Mesothelial cell of epicardium (in vitro differentiated cells): ENCODE results near the gene NPM1. TPM values are rescaled to one million over a fixed set of nuclear protein-coding genes. Genes with fewer than 3 reads are reported as not detected.
"Not testable (repeated sequence)": the region's sequence is repeated elsewhere in the genome, so short reads cannot be mapped to it uniquely, and the experiment has no call there.

ENCODE experiments used
- DNase-seq, 2 experiments: peaks; one replicate each; pipeline ENCODE4 v3.0.0; 2021; ENCODE audit warnings: low spot score in 2 of 2; ENCODE audit not compliant: unreplicated experiment in 2 of 2
- H3K27ac Mint-ChIP-seq: 2 replicates; pipeline ENCODE4 v1.8.0; 2021; ENCODE audit warnings: mixed read lengths
- H3K27me3 Mint-ChIP-seq: 2 replicates; pipeline ENCODE4 v1.8.0; 2021; ENCODE audit warnings: low read depth, mixed read lengths
- H3K36me3 Mint-ChIP-seq: 2 replicates; pipeline ENCODE4 v1.8.0; 2021; ENCODE audit warnings: mixed read lengths
- H3K4me1 Mint-ChIP-seq: 2 replicates; pipeline ENCODE4 v1.8.0; 2021; ENCODE audit warnings: mixed read lengths
- H3K4me3 Mint-ChIP-seq: 2 replicates; pipeline ENCODE4 v1.8.0; 2021; ENCODE audit warnings: mild to moderate bottlenecking, moderate library complexity, mixed read lengths
- H3K9me3 Mint-ChIP-seq: 2 replicates; pipeline ENCODE4 v1.8.0; 2021; ENCODE audit warnings: mixed read lengths
- CTCF ChIP-seq: fragments of 200-600 bp; sonication (generic); IDR thresholded peaks from one replicate; pipeline ENCODE4 v1.5.0; 2021; ENCODE audit warnings: antibody characterized with exemption; ENCODE audit not compliant: unreplicated experiment
- total RNA-seq: library from RNA; stranded (reverse); gene quantifications from 3 replicates; pipeline ENCODE4 v1.2.1, GENCODE V29; 2021

The NPM1 gene
- total RNA-seq, 1 donor from 2014 or later: 1,674 TPM

- no peak overlapping the region for H3K27ac Mint-ChIP-seq
- DNase-seq: no peak
- no peak overlapping the region for H3K4me3 Mint-ChIP-seq
- no peaks in the 10 kb centered on the region for H3K27me3 Mint-ChIP-seq
- H3K36me3 Mint-ChIP-seq: peaks cover 60% of the 10 kb centered on the region
- TF ChIP-seq CTCF: no peak
- H3K4me1 Mint-ChIP-seq: peaks cover 12% of the 10 kb centered on the region
- H3K9me3 Mint-ChIP-seq: no peaks in the 10 kb centered on the region
Measured at GRCh38 chr5:171407234-171407633, 19.6 kb downstream of the NPM1 start.

DNA sequence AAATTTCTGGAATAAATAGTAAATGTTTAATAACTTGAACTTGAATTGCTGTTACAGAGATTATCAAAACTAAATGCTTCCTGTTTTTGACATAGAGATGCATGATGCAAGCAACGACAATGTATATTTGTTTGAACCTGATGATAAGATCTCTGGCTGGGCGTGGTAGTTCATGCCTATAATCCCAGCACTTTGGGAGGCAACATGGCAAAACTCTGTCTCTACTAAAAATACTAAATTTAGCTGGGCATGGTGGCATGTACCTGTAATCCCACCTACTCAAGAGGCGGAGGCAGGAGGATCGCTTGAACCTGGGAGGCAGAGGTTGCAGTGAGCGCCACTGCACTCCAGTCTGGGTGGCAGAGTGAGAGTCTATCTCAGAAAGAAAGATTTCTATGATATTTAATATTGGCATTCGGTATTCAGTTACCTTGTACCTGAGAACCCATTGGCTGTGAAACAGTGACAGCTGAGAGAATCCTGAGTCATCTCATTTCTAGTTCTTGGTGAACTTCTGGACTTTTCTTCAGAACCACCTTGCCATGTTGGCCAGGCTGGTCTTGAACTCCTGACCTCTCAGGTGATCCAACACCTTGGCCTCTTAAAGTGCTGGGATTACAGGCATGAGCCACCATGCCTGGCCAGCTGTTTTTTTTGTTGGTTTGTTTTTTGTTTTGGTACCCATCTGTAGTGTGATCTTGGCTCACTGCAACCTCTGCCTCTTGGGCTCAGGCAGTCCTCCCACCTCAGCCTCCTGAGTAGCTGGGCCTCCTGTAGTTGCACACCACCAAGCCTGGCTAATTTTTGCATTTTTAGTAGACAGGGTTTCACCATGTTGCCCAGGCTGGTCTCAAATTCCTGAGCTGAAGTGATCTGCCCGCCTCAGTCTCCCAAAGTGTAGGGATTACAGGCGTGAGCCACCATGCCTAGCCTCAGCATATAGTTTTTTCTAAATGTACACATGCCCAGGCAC, 21.8 kb downstream of the NPM1 start:
- no peak for DNase-seq
- Mint-ChIP-seq H3K4me1 (peaks cover 12% of the 10 kb centered on the region), H3K9me3 (no peaks in the 10 kb centered on the region), H3K27me3 (no peaks in the 10 kb centered on the region), H3K27ac (peak overlapping the region; percentile 67), H3K36me3 (peaks cover 65% of the 10 kb centered on the region), H3K4me3 (no peak overlapping the region)
- no peak for TF ChIP-seq CTCF

GRCh38 chr5:171410181-171410580, 22.5 kb downstream of the NPM1 start:
- DNase-seq: no peak
- Mint-ChIP-seq H3K27ac (peak overlapping the region; percentile 84), H3K27me3 (no peaks in the 10 kb centered on the region), H3K36me3 (peaks cover 60% of the 10 kb centered on the region), H3K9me3 (no peaks in the 10 kb centered on the region), H3K4me1 (peaks cover 12% of the 10 kb centered on the region), H3K4me3 (no peak overlapping the region)
- TF ChIP-seq CTCF: no peak

DNA sequence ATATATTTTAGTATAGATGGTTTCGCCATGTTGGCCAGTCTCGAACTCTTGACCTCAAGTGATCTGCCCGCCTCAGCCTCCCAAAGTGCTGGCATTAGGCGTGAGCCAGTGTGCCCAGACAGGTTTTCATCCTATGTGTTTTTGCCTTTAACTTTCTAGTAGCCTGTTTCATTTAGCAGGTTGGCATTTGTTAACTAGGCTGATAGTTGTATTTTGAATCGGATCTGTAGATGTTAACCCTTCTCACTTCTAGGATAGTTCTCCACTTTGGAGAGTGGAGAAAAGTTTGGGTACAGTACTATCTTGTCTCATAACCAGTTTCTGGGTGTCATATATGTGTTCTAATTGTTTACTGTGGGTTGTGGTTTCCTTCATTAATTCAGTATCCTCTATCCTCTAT, 24.5 kb downstream of the NPM1 start:
- H3K4me3 Mint-ChIP-seq: no peak overlapping the region
- H3K36me3 Mint-ChIP-seq: peaks cover 42% of the 10 kb centered on the region
- H3K27ac Mint-ChIP-seq: peak overlapping the region; percentile 47
- H3K27me3 Mint-ChIP-seq: no peaks in the 10 kb centered on the region
- H3K9me3 Mint-ChIP-seq: no peaks in the 10 kb centered on the region
- DNase-seq: no peak
- peaks cover 12% of the 10 kb centered on the region for H3K4me1 Mint-ChIP-seq
- no peak for TF ChIP-seq CTCF

DNA sequence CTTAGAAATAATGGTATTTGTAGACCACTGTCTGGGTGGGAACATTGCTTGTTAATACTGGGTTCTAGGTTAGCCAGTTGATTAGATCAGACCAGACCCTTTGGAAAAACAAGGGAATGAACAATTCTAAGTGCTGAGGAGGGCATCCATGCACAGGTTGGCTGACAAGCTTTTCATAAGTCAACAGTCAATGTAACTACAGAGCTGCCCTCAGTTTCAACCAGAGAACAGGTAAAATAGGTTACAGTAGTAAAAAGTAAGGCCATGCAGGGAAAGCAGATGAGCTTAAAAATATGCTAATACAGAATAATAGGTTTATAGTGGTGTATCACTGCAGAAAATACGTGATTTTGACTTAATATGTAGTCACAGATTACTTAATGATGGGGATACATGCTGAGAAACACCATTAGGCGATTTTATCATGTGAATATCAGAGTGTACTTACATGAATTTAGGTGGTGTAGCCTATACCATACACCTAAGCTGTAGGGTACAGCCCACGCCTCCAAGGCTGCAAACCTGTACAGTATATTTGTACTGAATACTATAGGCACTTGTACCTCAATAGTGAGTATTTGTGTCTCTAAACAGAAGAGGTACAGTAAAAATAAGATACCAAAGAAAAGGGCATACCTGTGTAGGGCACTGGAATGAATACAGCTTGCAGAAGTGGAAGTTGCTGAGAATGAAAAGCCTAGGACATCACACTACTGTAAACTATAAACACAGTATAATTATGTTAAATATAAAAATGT, 25.7 kb downstream of the NPM1 start:
- Mint-ChIP-seq H3K4me3 (no peak overlapping the region), H3K4me1 (peaks cover 11% of the 10 kb centered on the region), H3K27ac (no peak overlapping the region), H3K27me3 (no peaks in the 10 kb centered on the region), H3K36me3 (peaks cover 32% of the 10 kb centered on the region), H3K9me3 (no peaks in the 10 kb centered on the region)
- TF ChIP-seq CTCF: no peak
- no peak for DNase-seq

GRCh38 chr5:171413993-171414392, 26.3 kb downstream of the NPM1 start:
- Mint-ChIP-seq H3K36me3 (peaks cover 27% of the 10 kb centered on the region), H3K4me1 (peaks cover 15% of the 10 kb centered on the region)
- not testable (repeated sequence) for H3K27ac Mint-ChIP-seq, H3K4me3 Mint-ChIP-seq, H3K27me3 Mint-ChIP-seq, H3K9me3 Mint-ChIP-seq, DNase-seq
